Measurements from ENCODE around the gene SUFU. TPM values are rescaled to one million over a fixed set of nuclear protein-coding genes. Genes with fewer than 3 reads are reported as not detected.

Gene SUFU
- total and polyA plus RNA-seq, 2 of the 13 experiments (the other 11 are each of a cell fraction or from before 2014, with no cell fraction given), result 2.9 to 5.5 TPM

DNA sequence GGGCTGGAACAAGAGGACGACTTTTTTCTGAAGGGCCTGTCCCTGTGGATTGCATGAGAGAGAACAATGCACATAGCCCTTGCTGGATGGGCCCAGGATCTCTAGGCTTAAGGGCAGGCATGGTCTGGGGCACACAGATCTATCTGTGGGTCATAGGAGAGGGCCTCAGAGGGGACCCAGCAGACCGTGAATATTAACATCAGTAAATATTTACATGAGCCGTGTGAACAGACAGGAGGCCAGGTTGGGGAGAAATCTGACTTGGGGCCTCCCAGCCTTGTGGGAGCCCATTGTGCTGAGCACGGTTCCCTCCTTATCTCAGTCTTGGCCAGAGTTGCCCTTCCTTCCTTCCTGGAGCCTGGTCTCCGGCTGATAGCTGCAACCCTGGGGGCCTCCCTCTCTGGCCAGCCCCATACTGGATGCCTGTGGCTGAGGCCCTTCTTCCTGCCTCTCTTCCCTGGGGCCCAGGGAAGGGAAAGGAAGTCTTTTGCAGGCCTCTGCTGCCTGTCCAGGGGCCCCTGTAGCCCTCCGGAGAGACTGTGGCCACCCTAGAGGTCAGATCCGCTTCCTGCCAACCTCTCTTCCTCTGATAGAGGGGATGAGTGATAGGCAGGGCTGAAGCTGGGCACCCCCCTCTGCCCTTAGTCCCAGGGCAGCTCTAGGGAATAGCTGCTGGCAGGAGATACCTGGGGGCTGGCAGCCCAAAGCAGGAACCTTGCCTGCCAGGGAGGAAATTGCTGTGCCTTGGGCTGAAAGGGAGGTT, 96.0 kb downstream of the SUFU start (continued):
- TF ChIP-seq, protein P1, sequence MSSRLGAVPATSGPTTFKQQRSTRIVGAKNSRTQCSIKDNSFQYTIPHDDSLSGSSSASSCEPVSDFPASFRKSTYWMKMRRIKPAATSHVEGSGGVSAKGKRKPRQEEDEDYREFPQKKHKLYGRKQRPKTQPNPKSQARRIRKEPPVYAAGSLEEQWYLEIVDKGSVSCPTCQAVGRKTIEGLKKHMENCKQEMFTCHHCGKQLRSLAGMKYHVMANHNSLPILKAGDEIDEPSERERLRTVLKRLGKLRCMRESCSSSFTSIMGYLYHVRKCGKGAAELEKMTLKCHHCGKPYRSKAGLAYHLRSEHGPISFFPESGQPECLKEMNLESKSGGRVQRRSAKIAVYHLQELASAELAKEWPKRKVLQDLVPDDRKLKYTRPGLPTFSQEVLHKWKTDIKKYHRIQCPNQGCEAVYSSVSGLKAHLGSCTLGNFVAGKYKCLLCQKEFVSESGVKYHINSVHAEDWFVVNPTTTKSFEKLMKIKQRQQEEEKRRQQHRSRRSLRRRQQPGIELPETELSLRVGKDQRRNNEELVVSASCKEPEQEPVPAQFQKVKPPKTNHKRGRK (CRISPR knock-in tag; IDR thresholded peaks at IDR 0.05), result no peak
- TF ChIP-seq ZSCAN31 (CRISPR knock-in tag; IDR thresholded peaks at IDR 0.05; ENCODE audit: low read depth) (no peak), PHF21A (CRISPR knock-in tag; IDR thresholded peaks at IDR 0.05) (peak; percentile 91), MLX (CRISPR knock-in tag; IDR thresholded peaks at IDR 0.05) (peak; percentile 64), ELF1 (CRISPR knock-in tag; IDR thresholded peaks at IDR 0.05) (peak; percentile 53), SIN3B (IDR thresholded peaks at IDR 0.05; ENCODE audit: low read length) (no peak), ZBTB10 (CRISPR knock-in tag; IDR thresholded peaks at IDR 0.05; ENCODE audit: borderline replicate concordance) (0 out of 2 replicates have a peak, but pooled peaks have one; percentile 53), ZNF839 (CRISPR knock-in tag; IDR thresholded peaks at IDR 0.05; ENCODE audit: borderline replicate concordance) (no peak), ATF7 (IDR thresholded peaks at IDR 0.05) (no peak), ATF7 (CRISPR knock-in tag; IDR thresholded peaks at IDR 0.05) (no peak), NPAS2 (CRISPR knock-in tag; IDR thresholded peaks at IDR 0.05; ENCODE audit: borderline replicate concordance) (no peak), ZBTB21 (CRISPR knock-in tag; IDR thresholded peaks at IDR 0.05) (no peak), KLF12 (CRISPR knock-in tag; IDR thresholded peaks at IDR 0.05; ENCODE audit: borderline replicate concordance) (no peak), HNF1B (CRISPR knock-in tag; IDR thresholded peaks at IDR 0.05) (peak; percentile 67), ZNF432 (CRISPR knock-in tag; IDR thresholded peaks at IDR 0.05; ENCODE audit: borderline replicate concordance) (no peak), KAT8 (CRISPR knock-in tag; IDR thresholded peaks at IDR 0.05) (peak; percentile 75), CAMTA2 (CRISPR knock-in tag; IDR thresholded peaks at IDR 0.05; ENCODE audit: borderline replicate concordance) (no peak)
- TF ChIP-seq, protein P2, sequence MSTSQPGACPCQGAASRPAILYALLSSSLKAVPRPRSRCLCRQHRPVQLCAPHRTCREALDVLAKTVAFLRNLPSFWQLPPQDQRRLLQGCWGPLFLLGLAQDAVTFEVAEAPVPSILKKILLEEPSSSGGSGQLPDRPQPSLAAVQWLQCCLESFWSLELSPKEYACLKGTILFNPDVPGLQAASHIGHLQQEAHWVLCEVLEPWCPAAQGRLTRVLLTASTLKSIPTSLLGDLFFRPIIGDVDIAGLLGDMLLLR (CRISPR knock-in tag; IDR thresholded peaks at IDR 0.05), result 0 out of 2 replicates have a peak, but pooled peaks have one; percentile 21
- TF ChIP-seq, protein P3, sequence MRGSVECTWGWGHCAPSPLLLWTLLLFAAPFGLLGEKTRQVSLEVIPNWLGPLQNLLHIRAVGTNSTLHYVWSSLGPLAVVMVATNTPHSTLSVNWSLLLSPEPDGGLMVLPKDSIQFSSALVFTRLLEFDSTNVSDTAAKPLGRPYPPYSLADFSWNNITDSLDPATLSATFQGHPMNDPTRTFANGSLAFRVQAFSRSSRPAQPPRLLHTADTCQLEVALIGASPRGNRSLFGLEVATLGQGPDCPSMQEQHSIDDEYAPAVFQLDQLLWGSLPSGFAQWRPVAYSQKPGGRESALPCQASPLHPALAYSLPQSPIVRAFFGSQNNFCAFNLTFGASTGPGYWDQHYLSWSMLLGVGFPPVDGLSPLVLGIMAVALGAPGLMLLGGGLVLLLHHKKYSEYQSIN (CRISPR knock-in tag; IDR thresholded peaks at IDR 0.05; ENCODE audit: borderline replicate concordance), result no peak

Data from HepG2 (cell line).